Keratinocyte (primary cell): ENCODE data around the gene CREBRF. TPM values are rescaled to one million over a fixed set of nuclear protein-coding genes. Genes with fewer than 3 reads are reported as not detected.
"Not testable (repeated sequence)": the region's sequence is repeated elsewhere in the genome, so short reads cannot be mapped to it uniquely, and the experiment has no call there.

Experiments
- DNase-seq: peaks from one replicate; pipeline ENCODE4 v3.0.0-alpha.2; 2011; ENCODE audit warnings: low read depth, missing footprints, low spot score
- FAIRE-seq: peaks from 2 replicates; lab custom pipeline; 2011; peaks lifted over from hg19 to GRCh38; lab: Jason Lieb, UNC
- H2AFZ ChIP-seq: 2 replicates; pipeline ENCODE4 v1.6.0; 2012; ENCODE audit warnings: low read length, control low read depth, inconsistent platforms; ENCODE audit not compliant: control insufficient read depth
- H3K27ac ChIP-seq: 2 replicates; pipeline ENCODE4 v1.5.1; 2011; ENCODE audit warnings: low read length; ENCODE audit not compliant: control insufficient read depth, insufficient read depth
- H3K27me3 ChIP-seq: 3 replicates; pipeline ENCODE4 v1.6.0; 2011; ENCODE audit warnings: low read length; ENCODE audit not compliant: control insufficient read depth, insufficient read depth; ENCODE audit errors: extremely low read depth
- H3K36me3 ChIP-seq, 2 experiments: 2 replicates in 1 of 2; 3 replicates in 1 of 2; pipeline ENCODE4 v1.5.1; 2011; ENCODE audit warnings: low read length in 2 of 2, mild to moderate bottlenecking in 1 of 2; ENCODE audit not compliant: control insufficient read depth in 2 of 2, insufficient read depth in 2 of 2; ENCODE audit errors: extremely low read depth in 1 of 2
- H3K4me1 ChIP-seq: 3 replicates; pipeline ENCODE4 v1.5.1; 2011; ENCODE audit warnings: low read length; ENCODE audit not compliant: control insufficient read depth, insufficient read depth; ENCODE audit errors: extremely low read depth
- H3K4me2 ChIP-seq: 3 replicates; pipeline ENCODE4 v1.6.0; 2011; ENCODE audit warnings: low read depth, low read length; ENCODE audit not compliant: control insufficient read depth, insufficient read depth; ENCODE audit errors: extremely low read depth
- H3K4me3 ChIP-seq, 3 experiments: fragments of 200-600 bp in 1 of 3; sonication (generic) in 1 of 3; 2 replicates in 2 of 3; 3 replicates in 1 of 3; pipeline ENCODE4 v1.5.1; 2011 to 2016; ENCODE audit warnings: low read length in 3 of 3, mild to moderate bottlenecking in 3 of 3, control low read depth in 2 of 3, inconsistent platforms in 1 of 3, low read depth in 1 of 3, mixed read lengths in 1 of 3, mixed run types in 1 of 3, moderate library complexity in 1 of 3; ENCODE audit not compliant: control insufficient read depth in 2 of 3, insufficient read depth in 2 of 3; ENCODE audit errors: extremely low read depth in 1 of 3
- H3K79me2 ChIP-seq: 2 replicates; pipeline ENCODE4 v1.6.0; 2012; ENCODE audit warnings: low read length; ENCODE audit not compliant: control insufficient read depth, insufficient read depth
- H3K9ac ChIP-seq: 3 replicates; pipeline ENCODE4 v1.6.0; 2011; ENCODE audit warnings: low read length; ENCODE audit not compliant: control insufficient read depth, insufficient read depth; ENCODE audit errors: extremely low read depth
- H3K9me1 ChIP-seq: 3 replicates; pipeline ENCODE4 v1.6.0; 2011; ENCODE audit warnings: low read length; ENCODE audit not compliant: control insufficient read depth, insufficient read depth; ENCODE audit errors: extremely low read depth
- H3K9me3 ChIP-seq: 2 replicates; pipeline ENCODE4 v1.5.1; 2012; ENCODE audit warnings: low read depth, low read length; ENCODE audit not compliant: control insufficient read depth
- H4K20me1 ChIP-seq: 3 replicates; pipeline ENCODE4 v1.6.0; 2011; ENCODE audit warnings: low read length; ENCODE audit not compliant: control insufficient read depth, insufficient read depth; ENCODE audit errors: extremely low read depth
- CTCF ChIP-seq, 3 experiments: IDR thresholded peaks in 1 of 3; conservative IDR thresholded peaks in 1 of 3; optimal IDR thresholded peaks in 1 of 3; 2 replicates in 2 of 3; 3 replicates in 1 of 3; pipeline versions ENCODE3 to v1.5.1; 2011; ENCODE audit warnings: low read length in 3 of 3, mild to moderate bottlenecking in 3 of 3, moderate library complexity in 2 of 3, control low read depth in 1 of 3, inconsistent platforms in 1 of 3; ENCODE audit not compliant: insufficient read depth in 2 of 3; ENCODE audit errors: extremely low read depth in 1 of 3
- EZH2 ChIP-seq: IDR thresholded peaks from one replicate; pipeline ENCODE4 v1.6.1; 2012; ENCODE audit warnings: inconsistent platforms, mild to moderate bottlenecking, low read length, moderate library complexity
- dilution Hi-C: fragments of 300-500 bp; cut with MboI; formaldehyde crosslinking; loops from one replicate; pipeline ENCODE4 v1.7.0; 2020; ENCODE audit warnings: low sequenced_read_pairs; ENCODE audit not compliant: extremely low pct_ligation_motif_present
- polyA plus RNA-seq, 5 experiments: library from polyadenylated mRNA; depleted of rRNA in 3 of 5; stranded (reverse) in 3 of 5; stranded (forward) in 1 of 5; unstranded in 1 of 5; fragments of >200 nt; gene quantifications; 1 replicate in 1 of 5; 2 replicates in 3 of 5; 3 replicates in 1 of 5; pipeline versions ENCODE4 v1.2.1 to v1.2.3, GENCODE V29; 2011 to 2012; ENCODE audit warnings: missing spikeins in 2 of 5, low read depth in 1 of 5, low replicate concordance in 1 of 5

Gene CREBRF
- polyA plus RNA-seq, 1 donor (not counting 4 experiments of a cell fraction or from before 2014, with no cell fraction given) = 4.1 TPM

DNA sequence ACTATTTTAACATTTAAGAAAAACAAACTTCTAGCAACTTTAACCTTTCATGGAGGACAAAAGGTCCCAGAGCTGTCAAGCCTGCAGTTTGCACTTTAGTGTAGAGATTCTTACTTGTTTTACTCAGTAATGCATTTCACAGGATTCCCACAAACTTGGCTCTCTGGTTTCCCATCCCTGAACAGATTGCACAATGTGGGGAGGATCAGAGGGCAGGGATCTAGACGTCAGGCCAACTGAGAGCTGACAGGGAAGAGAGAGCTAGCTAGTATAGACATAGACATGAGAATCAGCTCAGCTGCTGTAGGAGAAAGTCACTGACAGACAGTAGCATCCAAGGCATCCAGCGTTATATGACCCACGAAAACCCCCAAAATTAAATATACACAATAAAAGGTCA, 67.3 kb downstream of the CREBRF start:
- FAIRE-seq (no peak), DNase-seq (no peak)
- dilution Hi-C loops = no loop called here
- no peak overlapping the region for H3K27ac ChIP-seq
- H3K4me3 ChIP-seq = no peak overlapping the region
- H3K9me3 ChIP-seq = no peaks in the 10 kb centered on the region
- H2AFZ ChIP-seq = no peak overlapping the region
- no peak overlapping the region for H3K9ac ChIP-seq
- no peaks in the 10 kb centered on the region for H4K20me1 ChIP-seq
- no peaks in the 10 kb centered on the region for H3K4me1 ChIP-seq
- TF ChIP-seq EZH2 = no peak
- TF ChIP-seq CTCF (optimal IDR thresholded peaks at IDR 0.05 in 1 of 3, IDR thresholded peaks at IDR 0.05 in 1 of 3, conservative IDR thresholded peaks at IDR 0.05 in 1 of 3; ENCODE audit: extremely low read depth in 1 of 3, insufficient read depth in 2 of 3, low read length in 3 of 3) = no peak
- no peaks in the 10 kb centered on the region for H3K79me2 ChIP-seq
- H3K9me1 ChIP-seq = no peaks in the 10 kb centered on the region
- no peaks in the 10 kb centered on the region for H3K27me3 ChIP-seq
- no peak overlapping the region for H3K4me2 ChIP-seq
- H3K36me3 ChIP-seq = no peaks in the 10 kb centered on the region

- dilution Hi-C loops, H3K9ac ChIP-seq, H4K20me1 ChIP-seq, FAIRE-seq, H3K9me1 ChIP-seq, H3K27me3 ChIP-seq, H3K4me1 ChIP-seq, H2AFZ ChIP-seq, H3K27ac ChIP-seq, H3K4me2 ChIP-seq, H3K9me3 ChIP-seq, H3K79me2 ChIP-seq, DNase-seq, H3K36me3 ChIP-seq, H3K4me3 ChIP-seq: not testable (repeated sequence)
Observed at GRCh38 chr5:173132166-173132565, 76.0 kb downstream of the CREBRF start.

DNA sequence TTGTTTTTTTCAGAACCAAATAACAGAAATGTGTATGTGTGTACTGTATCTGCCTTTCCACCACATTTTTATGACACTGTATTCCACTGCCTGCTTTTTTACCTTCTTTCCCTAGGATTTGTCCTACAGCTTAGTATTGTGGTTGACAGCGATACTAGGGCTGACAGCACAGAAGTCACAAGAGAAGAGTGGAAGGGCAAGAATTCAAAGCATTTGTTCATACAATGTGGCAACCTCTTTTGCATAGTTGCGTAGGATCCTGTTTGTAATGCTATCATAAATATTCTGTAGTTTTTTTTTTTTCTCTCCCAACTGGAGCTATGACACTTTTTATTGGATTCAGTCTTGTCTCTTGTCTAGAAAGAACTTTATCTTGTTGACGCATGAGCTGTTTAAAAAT, 82.6 kb downstream of the CREBRF start:
- H3K27me3 ChIP-seq = no peaks in the 10 kb centered on the region
- no peak for DNase-seq
- no peak overlapping the region for H3K4me3 ChIP-seq
- H3K9ac ChIP-seq = no peak overlapping the region
- no peak for FAIRE-seq
- TF ChIP-seq EZH2 (no peak), CTCF (optimal IDR thresholded peaks at IDR 0.05 in 1 of 3, IDR thresholded peaks at IDR 0.05 in 1 of 3, conservative IDR thresholded peaks at IDR 0.05 in 1 of 3; ENCODE audit: extremely low read depth in 1 of 3, insufficient read depth in 2 of 3, low read length in 3 of 3) (no peak)
- no peaks in the 10 kb centered on the region for H3K9me1 ChIP-seq
- dilution Hi-C loops = no loop called here
- H3K4me2 ChIP-seq = no peak overlapping the region
- H3K4me1 ChIP-seq = no peaks in the 10 kb centered on the region
- no peaks in the 10 kb centered on the region for H3K36me3 ChIP-seq
- no peaks in the 10 kb centered on the region for H3K79me2 ChIP-seq
- H2AFZ ChIP-seq = no peak overlapping the region
- H3K27ac ChIP-seq = no peak overlapping the region
- no peaks in the 10 kb centered on the region for H3K9me3 ChIP-seq
- no peaks in the 10 kb centered on the region for H4K20me1 ChIP-seq
